Testis (tissue), 2 donors: ENCODE data around the gene DLG2.

Experiments used
- POLR2A ChIP-seq: fragments of 450-650 bp; IDR thresholded peaks from one replicate; pipeline ENCODE4 v1.6.1; 2017; ENCODE audit warnings: antibody characterized with exemption, mild to moderate bottlenecking, moderate library complexity
- TF ChIP-seq, protein P1 (sequence below), 3 experiments: fragments of 450-650 bp in 2 of 3; fragments of 200-600 bp in 1 of 3; sonication (generic) in 1 of 3; IDR thresholded peaks; one replicate each; pipeline ENCODE4 v1.5.1; 2016 to 2019; ENCODE audit warnings: antibody characterized with exemption in 3 of 3, mild to moderate bottlenecking in 2 of 3, moderate library complexity in 1 of 3

DNA sequence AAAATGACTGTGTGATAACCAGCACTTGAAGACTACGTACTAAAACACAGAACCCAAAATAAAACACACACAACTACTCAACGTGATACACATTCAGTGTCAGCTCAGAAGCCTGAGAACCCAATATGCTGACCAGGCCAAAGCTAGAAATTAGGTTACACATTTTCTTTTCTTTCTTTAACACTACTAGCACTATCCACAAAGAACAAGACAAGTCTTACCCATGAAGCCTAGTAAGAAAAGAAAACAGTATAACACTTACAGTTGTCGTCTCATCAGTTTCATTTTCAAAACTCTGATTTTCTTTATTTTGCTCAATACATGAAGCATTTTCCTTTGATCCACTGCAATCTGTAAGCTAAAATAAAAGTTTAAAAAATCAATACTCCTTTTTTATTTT is 472.9 kb downstream of the DLG2 start:
- TF ChIP-seq, protein P1, sequence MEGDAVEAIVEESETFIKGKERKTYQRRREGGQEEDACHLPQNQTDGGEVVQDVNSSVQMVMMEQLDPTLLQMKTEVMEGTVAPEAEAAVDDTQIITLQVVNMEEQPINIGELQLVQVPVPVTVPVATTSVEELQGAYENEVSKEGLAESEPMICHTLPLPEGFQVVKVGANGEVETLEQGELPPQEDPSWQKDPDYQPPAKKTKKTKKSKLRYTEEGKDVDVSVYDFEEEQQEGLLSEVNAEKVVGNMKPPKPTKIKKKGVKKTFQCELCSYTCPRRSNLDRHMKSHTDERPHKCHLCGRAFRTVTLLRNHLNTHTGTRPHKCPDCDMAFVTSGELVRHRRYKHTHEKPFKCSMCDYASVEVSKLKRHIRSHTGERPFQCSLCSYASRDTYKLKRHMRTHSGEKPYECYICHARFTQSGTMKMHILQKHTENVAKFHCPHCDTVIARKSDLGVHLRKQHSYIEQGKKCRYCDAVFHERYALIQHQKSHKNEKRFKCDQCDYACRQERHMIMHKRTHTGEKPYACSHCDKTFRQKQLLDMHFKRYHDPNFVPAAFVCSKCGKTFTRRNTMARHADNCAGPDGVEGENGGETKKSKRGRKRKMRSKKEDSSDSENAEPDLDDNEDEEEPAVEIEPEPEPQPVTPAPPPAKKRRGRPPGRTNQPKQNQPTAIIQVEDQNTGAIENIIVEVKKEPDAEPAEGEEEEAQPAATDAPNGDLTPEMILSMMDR (IDR thresholded peaks at IDR 0.05), result no peak
- no peak for TF ChIP-seq POLR2A
